ENCODE results near the gene RALGDS. TPM values are rescaled to one million over a fixed set of nuclear protein-coding genes. Genes with fewer than 3 reads are reported as not detected.

The RALGDS gene
- total RNA-seq, 1 experiment from 2014 or later = 13.7 TPM

DNA sequence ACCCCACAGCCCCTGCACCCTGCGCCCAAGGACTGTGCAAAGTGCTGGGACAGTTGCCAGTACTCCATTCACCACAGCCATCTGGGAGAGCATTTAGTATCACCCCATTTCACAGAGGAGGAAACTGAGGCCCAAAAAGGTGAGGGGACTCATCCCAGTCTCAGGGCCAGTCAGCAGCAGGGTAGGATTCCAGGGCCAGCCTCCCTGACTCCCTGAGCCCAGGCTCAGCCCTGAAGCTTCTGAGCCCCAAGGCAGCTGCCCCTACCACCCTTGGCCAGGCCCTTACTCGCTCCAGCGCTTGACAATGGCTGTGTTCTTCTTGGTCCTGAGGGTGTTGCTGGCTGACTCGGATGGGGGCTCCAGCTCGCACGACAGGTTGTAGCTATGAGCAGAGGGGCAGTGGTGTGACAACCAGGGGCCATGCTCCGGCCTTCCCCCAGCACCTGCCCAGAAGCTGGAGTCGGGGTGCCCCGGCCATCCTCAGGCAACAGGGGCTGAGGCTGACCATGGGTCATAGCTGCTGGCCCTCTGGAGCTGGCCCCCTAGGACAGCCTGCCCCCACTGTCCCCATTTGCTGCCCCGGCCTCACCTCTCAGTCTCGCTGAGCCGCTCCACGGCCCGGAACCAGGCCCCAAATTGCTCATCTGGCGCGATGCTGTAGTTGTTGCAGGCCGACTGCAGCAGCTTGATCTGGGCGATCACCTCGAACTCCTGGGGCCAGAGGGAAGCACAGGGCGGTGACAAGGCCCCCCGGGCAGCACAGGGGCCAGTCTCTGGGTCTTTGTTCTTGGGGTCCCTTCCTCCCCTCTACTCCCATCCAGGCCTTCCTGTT is 18.6 kb downstream of the RALGDS start:
- intact Hi-C loops (cut with micrococcal nuclease; ENCODE audit: unreplicated experiment) = loop anchor here (1.0 kb wide), 1 partner anchor 42 kb away; no protein-coding TSS in a partner anchor
- Mint-ChIP-seq H3K27me3 (ENCODE audit: unreplicated experiment) (no peaks in the 10 kb centered on the region), H3K4me3 (ENCODE audit: low read depth, unreplicated experiment) (no peak overlapping the region), H3K4me1 (ENCODE audit: low read depth, unreplicated experiment) (no peaks in the 10 kb centered on the region), H3K9me3 (ENCODE audit: low read depth, unreplicated experiment) (no peaks in the 10 kb centered on the region), H3K27ac (ENCODE audit: unreplicated experiment) (no peak overlapping the region), H3K36me3 (ENCODE audit: insufficient read depth, unreplicated experiment) (peaks cover 17% of the 10 kb centered on the region)
- DNase-seq = no peak
- no TSS peak for BruUV-seq (replicated peaks)
- CTCF ChIA-PET = interaction anchor here (1.8 to 4.1 kb wide), 2 partner anchors 42 to 45 kb away, joined by 11 to 36 read pairs; no protein-coding TSS in a partner anchor
- TF ChIP-seq, protein P1, sequence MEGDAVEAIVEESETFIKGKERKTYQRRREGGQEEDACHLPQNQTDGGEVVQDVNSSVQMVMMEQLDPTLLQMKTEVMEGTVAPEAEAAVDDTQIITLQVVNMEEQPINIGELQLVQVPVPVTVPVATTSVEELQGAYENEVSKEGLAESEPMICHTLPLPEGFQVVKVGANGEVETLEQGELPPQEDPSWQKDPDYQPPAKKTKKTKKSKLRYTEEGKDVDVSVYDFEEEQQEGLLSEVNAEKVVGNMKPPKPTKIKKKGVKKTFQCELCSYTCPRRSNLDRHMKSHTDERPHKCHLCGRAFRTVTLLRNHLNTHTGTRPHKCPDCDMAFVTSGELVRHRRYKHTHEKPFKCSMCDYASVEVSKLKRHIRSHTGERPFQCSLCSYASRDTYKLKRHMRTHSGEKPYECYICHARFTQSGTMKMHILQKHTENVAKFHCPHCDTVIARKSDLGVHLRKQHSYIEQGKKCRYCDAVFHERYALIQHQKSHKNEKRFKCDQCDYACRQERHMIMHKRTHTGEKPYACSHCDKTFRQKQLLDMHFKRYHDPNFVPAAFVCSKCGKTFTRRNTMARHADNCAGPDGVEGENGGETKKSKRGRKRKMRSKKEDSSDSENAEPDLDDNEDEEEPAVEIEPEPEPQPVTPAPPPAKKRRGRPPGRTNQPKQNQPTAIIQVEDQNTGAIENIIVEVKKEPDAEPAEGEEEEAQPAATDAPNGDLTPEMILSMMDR (IDR thresholded peaks at IDR 0.05; ENCODE audit: unreplicated experiment) = no peak

DNA sequence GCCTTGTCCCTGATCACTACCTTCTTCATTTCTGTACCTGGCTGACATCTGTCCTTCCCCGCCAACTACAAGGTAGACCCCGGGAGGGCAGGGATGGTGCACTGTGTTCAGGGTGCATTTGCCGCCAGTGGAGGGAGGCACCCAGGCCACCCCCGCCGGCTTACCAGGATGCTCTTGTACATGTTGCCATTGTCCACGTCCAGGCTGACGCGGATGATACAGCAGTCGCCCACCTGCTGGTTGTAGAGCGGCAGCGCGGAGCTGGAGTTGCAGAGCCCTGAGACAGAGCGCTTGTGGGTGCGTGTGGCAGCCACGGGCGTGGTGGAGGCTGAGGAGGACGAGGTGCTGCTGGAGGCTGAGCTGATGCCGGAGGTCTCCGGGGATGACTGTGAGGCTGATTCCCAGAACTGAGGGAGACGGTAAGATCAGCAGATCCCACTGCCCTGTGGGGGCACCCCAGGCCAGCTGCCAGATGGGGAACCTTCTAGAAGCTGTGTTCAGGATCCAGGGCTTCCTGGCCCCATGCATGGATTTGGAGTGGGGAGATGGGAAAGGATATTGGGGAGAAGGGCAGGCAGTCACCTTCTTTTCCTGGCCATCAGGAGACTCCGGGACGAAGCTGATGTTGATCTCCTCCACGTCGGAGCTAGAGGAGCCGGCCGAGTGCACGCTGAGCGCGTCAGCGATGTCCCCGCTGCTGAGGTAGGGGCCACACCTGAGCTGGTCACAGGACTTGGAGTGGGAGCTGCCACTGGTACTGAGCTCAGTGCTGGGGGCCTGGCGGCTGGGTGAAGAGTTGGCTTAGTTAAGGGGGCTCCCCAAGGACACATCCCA is 19.5 kb downstream of the RALGDS start:
- Mint-ChIP-seq H3K27ac (ENCODE audit: unreplicated experiment) (no peak overlapping the region), H3K36me3 (ENCODE audit: insufficient read depth, unreplicated experiment) (peaks cover 17% of the 10 kb centered on the region), H3K27me3 (ENCODE audit: unreplicated experiment) (no peaks in the 10 kb centered on the region), H3K4me1 (ENCODE audit: low read depth, unreplicated experiment) (no peaks in the 10 kb centered on the region), H3K9me3 (ENCODE audit: low read depth, unreplicated experiment) (no peaks in the 10 kb centered on the region), H3K4me3 (ENCODE audit: low read depth, unreplicated experiment) (no peak overlapping the region)
- DNase-seq = no peak
- TF ChIP-seq, protein P1 (IDR thresholded peaks at IDR 0.05; ENCODE audit: unreplicated experiment) = no peak
- no TSS peak for BruUV-seq (replicated peaks)
- intact Hi-C loops (cut with micrococcal nuclease; ENCODE audit: unreplicated experiment) = no loop called here
- CTCF ChIA-PET = interaction anchor here (4.1 kb wide), 1 partner anchor 43 kb away, joined by 36 read pairs; no protein-coding TSS in a partner anchor

DNA sequence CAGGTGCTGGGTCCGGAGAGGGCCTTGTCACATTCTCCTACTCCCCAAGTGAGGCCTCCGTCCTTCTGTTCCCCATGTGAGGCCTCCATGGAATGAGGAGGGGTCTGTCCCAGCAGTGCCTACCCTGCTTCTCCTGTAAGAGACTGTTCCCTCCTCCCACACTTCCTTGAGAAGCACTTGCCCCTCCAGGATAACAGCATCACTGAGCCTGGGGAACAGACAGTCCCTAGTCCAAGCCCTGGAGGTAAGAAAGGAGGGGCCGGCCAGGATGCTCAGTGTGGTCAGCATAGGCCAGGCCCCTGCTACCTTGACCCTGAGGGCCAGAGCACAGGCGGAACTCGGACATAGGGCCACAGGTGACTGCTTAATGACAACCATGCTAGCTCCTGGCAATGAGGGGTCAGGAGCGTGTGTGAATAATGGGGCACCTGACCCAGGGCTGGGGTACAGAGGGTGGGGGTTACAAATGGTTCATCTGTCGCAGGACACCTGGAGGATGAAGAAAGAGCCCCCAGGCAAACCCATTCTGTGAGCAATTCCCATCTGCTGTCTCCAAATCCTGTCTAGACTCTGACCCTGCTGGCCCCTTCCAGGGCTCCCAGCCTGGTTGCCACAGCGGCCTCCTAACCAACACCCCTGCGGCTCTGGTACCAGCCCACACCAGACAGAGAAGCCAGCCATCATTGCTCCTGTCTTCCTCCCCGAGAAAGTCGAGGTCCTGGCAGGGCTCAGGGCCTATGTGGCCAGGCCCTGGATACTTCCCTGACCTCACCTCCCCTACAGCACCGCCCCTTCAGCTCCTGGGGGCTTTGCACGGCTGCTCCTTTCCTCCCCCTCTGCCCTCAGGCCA is 20.3 kb downstream of the RALGDS start:
- Mint-ChIP-seq H3K36me3 (ENCODE audit: insufficient read depth, unreplicated experiment) (peaks cover 17% of the 10 kb centered on the region), H3K4me1 (ENCODE audit: low read depth, unreplicated experiment) (no peaks in the 10 kb centered on the region), H3K9me3 (ENCODE audit: low read depth, unreplicated experiment) (peaks cover 7% of the 10 kb centered on the region), H3K27me3 (ENCODE audit: unreplicated experiment) (no peaks in the 10 kb centered on the region), H3K4me3 (ENCODE audit: low read depth, unreplicated experiment) (no peak overlapping the region), H3K27ac (ENCODE audit: unreplicated experiment) (no peak overlapping the region)
- CTCF ChIA-PET = interaction anchor here (4.1 kb wide), 1 partner anchor 44 kb away, joined by 36 read pairs; no protein-coding TSS in a partner anchor
- intact Hi-C loops (cut with micrococcal nuclease; ENCODE audit: unreplicated experiment) = no loop called here
- no peak for DNase-seq
- TF ChIP-seq, protein P1 (IDR thresholded peaks at IDR 0.05; ENCODE audit: unreplicated experiment) = no peak
- BruUV-seq (replicated peaks) = no TSS peak
